Measurements from ENCODE around the gene BAIAP2L1. TPM values are rescaled to one million over a fixed set of nuclear protein-coding genes. Genes with fewer than 3 reads are reported as not detected.

Gene BAIAP2L1
- total and polyA plus RNA-seq, 2 donors = 2.2 to 6.1 TPM

GRCh38 chr7:98251231-98251600, 149.7 kb downstream of the BAIAP2L1 start:
- Histone ChIP-seq H3K4me3 (ENCODE audit: low read length in 2 of 2) (peak overlapping the region; percentile 77 to 88), H3K9me3 (ENCODE audit: control insufficient read depth in 2 of 2, insufficient read depth in 1 of 2, low read length in 1 of 2) (no peaks in the 10 kb centered on the region), H3K27ac (ENCODE audit: low read depth in 1 of 2, low read length in 1 of 2) (peak overlapping the region; percentile 91 to 95), H3K36me3 (ENCODE audit: control insufficient read depth in 2 of 2, insufficient read depth in 2 of 2, low read length in 1 of 2) (peaks cover 4 to 9% of the 10 kb centered on the region in 2 donors), H3K4me1 (ENCODE audit: control insufficient read depth in 2 of 2, insufficient read depth in 2 of 2, low read length in 2 of 2) (peaks cover 18 to 28% of the 10 kb centered on the region in 2 donors), H3K27me3 (ENCODE audit: control insufficient read depth in 2 of 2, insufficient read depth in 1 of 2, low read length in 1 of 2) (no peaks in the 10 kb centered on the region)
- peak; percentile 36 to 87 (median 64) for DNase-seq (ENCODE audit: low read depth in 6 of 9, low spot score in 9 of 9)
- 3% methylated on average over 9 of the region's 9 CpGs for WGBS

GRCh38 chr7:98250789-98251188, 150.1 kb downstream of the BAIAP2L1 start:
- Histone ChIP-seq H3K9me3 (ENCODE audit: control insufficient read depth in 2 of 2, insufficient read depth in 1 of 2, low read length in 1 of 2) (no peaks in the 10 kb centered on the region), H3K27ac (ENCODE audit: low read depth in 1 of 2, low read length in 1 of 2) (peak overlapping the region; percentile 89 to 95), H3K27me3 (ENCODE audit: control insufficient read depth in 2 of 2, insufficient read depth in 1 of 2, low read length in 1 of 2) (no peaks in the 10 kb centered on the region), H3K4me1 (ENCODE audit: control insufficient read depth in 2 of 2, insufficient read depth in 2 of 2, low read length in 2 of 2) (peaks cover 18 to 28% of the 10 kb centered on the region in 2 donors), H3K36me3 (ENCODE audit: control insufficient read depth in 2 of 2, insufficient read depth in 2 of 2, low read length in 1 of 2) (peaks cover 4 to 11% of the 10 kb centered on the region in 2 donors), H3K4me3 (ENCODE audit: low read length in 2 of 2) (peak overlapping the region; percentile 77 to 88)
- 37% methylated on average over 3 of the region's 3 CpGs for WGBS
- peak in 8 of 9 donors; percentile 17 to 76 (median 46) for DNase-seq (ENCODE audit: low read depth in 6 of 9, low spot score in 9 of 9)

- Histone ChIP-seq H3K9me3 (ENCODE audit: control insufficient read depth in 2 of 2, insufficient read depth in 1 of 2, low read length in 1 of 2) (no peaks in the 10 kb centered on the region), H3K4me1 (ENCODE audit: control insufficient read depth in 2 of 2, insufficient read depth in 2 of 2, low read length in 2 of 2) (peaks cover 18 to 28% of the 10 kb centered on the region in 2 donors), H3K27ac (ENCODE audit: low read depth in 1 of 2, low read length in 1 of 2) (peak overlapping the region in 1 of 2 donors; percentile 48), H3K27me3 (ENCODE audit: control insufficient read depth in 2 of 2, insufficient read depth in 1 of 2, low read length in 1 of 2) (no peaks in the 10 kb centered on the region), H3K36me3 (ENCODE audit: control insufficient read depth in 2 of 2, insufficient read depth in 2 of 2, low read length in 1 of 2) (peaks cover 12 to 27% of the 10 kb centered on the region in 2 donors), H3K4me3 (ENCODE audit: low read length in 2 of 2) (no peak overlapping the region)
- no peak for DNase-seq (ENCODE audit: low read depth in 6 of 9, low spot score in 9 of 9)
- 89% methylated on average over 6 of the region's 6 CpGs for WGBS
Observed at GRCh38 chr7:98249106-98249505, 151.8 kb downstream of the BAIAP2L1 start.

GRCh38 chr7:98248156-98248555, 152.7 kb downstream of the BAIAP2L1 start:
- Histone ChIP-seq H3K36me3 (ENCODE audit: control insufficient read depth in 2 of 2, insufficient read depth in 2 of 2, low read length in 1 of 2) (peaks cover 13 to 34% of the 10 kb centered on the region in 2 donors), H3K4me1 (ENCODE audit: control insufficient read depth in 2 of 2, insufficient read depth in 2 of 2, low read length in 2 of 2) (peaks cover 15 to 28% of the 10 kb centered on the region in 2 donors), H3K9me3 (ENCODE audit: control insufficient read depth in 2 of 2, insufficient read depth in 1 of 2, low read length in 1 of 2) (no peaks in the 10 kb centered on the region), H3K4me3 (ENCODE audit: low read length in 2 of 2) (no peak overlapping the region), H3K27me3 (ENCODE audit: control insufficient read depth in 2 of 2, insufficient read depth in 1 of 2, low read length in 1 of 2) (no peaks in the 10 kb centered on the region), H3K27ac (ENCODE audit: low read depth in 1 of 2, low read length in 1 of 2) (no peak overlapping the region)
- 97% methylated on average over 12 of the region's 12 CpGs for WGBS
- DNase-seq (ENCODE audit: low read depth in 6 of 9, low spot score in 9 of 9) = no peak

- H3K27ac ChIP-seq (ENCODE audit: low read depth in 1 of 2, low read length in 1 of 2) = no peak overlapping the region
- peaks cover 24 to 59% of the 10 kb centered on the region in 2 donors for H3K36me3 ChIP-seq (ENCODE audit: control insufficient read depth in 2 of 2, insufficient read depth in 2 of 2, low read length in 1 of 2)
- no peaks in the 10 kb centered on the region for H3K27me3 ChIP-seq (ENCODE audit: control insufficient read depth in 2 of 2, insufficient read depth in 1 of 2, low read length in 1 of 2)
- WGBS = 99% methylated on average over 14 of the region's 14 CpGs
- no peak overlapping the region for H3K4me3 ChIP-seq (ENCODE audit: low read length in 2 of 2)
- DNase-seq (ENCODE audit: low read depth in 6 of 9, low spot score in 9 of 9) = no peak
- no peaks in the 10 kb centered on the region for H3K9me3 ChIP-seq (ENCODE audit: control insufficient read depth in 2 of 2, insufficient read depth in 1 of 2, low read length in 1 of 2)
- H3K4me1 ChIP-seq (ENCODE audit: control insufficient read depth in 2 of 2, insufficient read depth in 2 of 2, low read length in 2 of 2) = peaks cover 0 to 6% of the 10 kb centered on the region in 2 donors
Observed at GRCh38 chr7:98244871-98245270, 156.0 kb downstream of the BAIAP2L1 start.

- no peak for DNase-seq (ENCODE audit: low read depth in 6 of 9, low spot score in 9 of 9)
- no peaks in the 10 kb centered on the region for H3K27me3 ChIP-seq (ENCODE audit: control insufficient read depth in 2 of 2, insufficient read depth in 1 of 2, low read length in 1 of 2)
- no peak overlapping the region for H3K4me3 ChIP-seq (ENCODE audit: low read length in 2 of 2)
- no peak overlapping the region for H3K27ac ChIP-seq (ENCODE audit: low read depth in 1 of 2, low read length in 1 of 2)
- peaks cover 29 to 71% of the 10 kb centered on the region in 2 donors for H3K36me3 ChIP-seq (ENCODE audit: control insufficient read depth in 2 of 2, insufficient read depth in 2 of 2, low read length in 1 of 2)
- H3K4me1 ChIP-seq (ENCODE audit: control insufficient read depth in 2 of 2, insufficient read depth in 2 of 2, low read length in 2 of 2) = no peaks in the 10 kb centered on the region
- H3K9me3 ChIP-seq (ENCODE audit: control insufficient read depth in 2 of 2, insufficient read depth in 1 of 2, low read length in 1 of 2) = no peaks in the 10 kb centered on the region
- WGBS = 98% methylated on average over 4 of the region's 4 CpGs
Observed at GRCh38 chr7:98242934-98243333, 158.0 kb downstream of the BAIAP2L1 start.

GRCh38 chr7:98242342-98242741, 158.5 kb downstream of the BAIAP2L1 start:
- 100% methylated on average over 1 of the region's 1 CpG for WGBS
- peaks cover 28 to 69% of the 10 kb centered on the region in 2 donors for H3K36me3 ChIP-seq (ENCODE audit: control insufficient read depth in 2 of 2, insufficient read depth in 2 of 2, low read length in 1 of 2)
- DNase-seq (ENCODE audit: low read depth in 6 of 9, low spot score in 9 of 9) = no peak

GRCh38 chr7:98241674-98242241, 159.1 kb downstream of the BAIAP2L1 start:
- Histone ChIP-seq H3K27ac (ENCODE audit: low read depth in 1 of 2, low read length in 1 of 2) (no peak overlapping the region), H3K9me3 (ENCODE audit: control insufficient read depth in 2 of 2, insufficient read depth in 1 of 2, low read length in 1 of 2) (no peaks in the 10 kb centered on the region), H3K27me3 (ENCODE audit: control insufficient read depth in 2 of 2, insufficient read depth in 1 of 2, low read length in 1 of 2) (no peaks in the 10 kb centered on the region), H3K36me3 (ENCODE audit: control insufficient read depth in 2 of 2, insufficient read depth in 2 of 2, low read length in 1 of 2) (peaks cover 28 to 74% of the 10 kb centered on the region in 2 donors), H3K4me1 (ENCODE audit: control insufficient read depth in 2 of 2, insufficient read depth in 2 of 2, low read length in 2 of 2) (no peaks in the 10 kb centered on the region), H3K4me3 (ENCODE audit: low read length in 2 of 2) (no peak overlapping the region)
- WGBS = 97% methylated on average over 16 of the region's 16 CpGs
- DNase-seq (ENCODE audit: low read depth in 6 of 9, low spot score in 9 of 9) = no peak

More at GRCh38 chr7:98242342-98242741, 158.5 kb downstream of the BAIAP2L1 start:
- no peak overlapping the region for H3K4me3 ChIP-seq (ENCODE audit: low read length in 2 of 2)
- no peak overlapping the region for H3K27ac ChIP-seq (ENCODE audit: low read depth in 1 of 2, low read length in 1 of 2)
- no peaks in the 10 kb centered on the region for H3K9me3 ChIP-seq (ENCODE audit: control insufficient read depth in 2 of 2, insufficient read depth in 1 of 2, low read length in 1 of 2)
- H3K27me3 ChIP-seq (ENCODE audit: control insufficient read depth in 2 of 2, insufficient read depth in 1 of 2, low read length in 1 of 2) = no peaks in the 10 kb centered on the region
- no peaks in the 10 kb centered on the region for H3K4me1 ChIP-seq (ENCODE audit: control insufficient read depth in 2 of 2, insufficient read depth in 2 of 2, low read length in 2 of 2)

Measured in thymus (tissue), 11 donors.